H1 (cell line): ENCODE results near the gene HTR6. TPM values are rescaled to one million over a fixed set of nuclear protein-coding genes. Genes with fewer than 3 reads are reported as not detected.

ENCODE experiments used
- CTCF ChIA-PET: fragments of 300-600 bp; sonication (Branson Sonifier 250); formaldehyde crosslinking; loops from one replicate; lab custom pipeline; 2021; ENCODE audit not compliant: partially characterized antibody; lab: Charles Lee
- POLR2A ChIA-PET: fragments of 300-600 bp; sonication (Branson Sonifier 250); formaldehyde crosslinking; loops from one replicate; lab custom pipeline; 2021; ENCODE audit warnings: inconsistent platforms; ENCODE audit not compliant: partially characterized antibody; lab: Charles Lee
- DNase-seq, 2 experiments: peaks; one replicate each; pipeline versions ENCODE4 v3.0.0 to v3.0.0-alpha.2; 2010 to 2022; ENCODE audit warnings: low spot score in 2 of 2, low read depth in 1 of 2, mixed read lengths in 1 of 2
- FAIRE-seq: peaks from 2 replicates; lab custom pipeline; 2011; peaks lifted over from hg19 to GRCh38; lab: Jason Lieb, UNC
- H2AFZ ChIP-seq: 2 replicates; pipeline ENCODE4 v1.8.1; 2012; ENCODE audit warnings: low read length, inconsistent platforms
- H2AK5ac ChIP-seq: 2 replicates; pipeline ENCODE4 v1.6.1; 2013; ENCODE audit warnings: low read depth, low read length
- H2BK120ac ChIP-seq: replicated peaks from 2 replicates; pipeline ENCODE3; 2013; ENCODE audit warnings: low read depth, low read length, inconsistent platforms
- H2BK12ac ChIP-seq: 2 replicates; pipeline ENCODE4 v1.6.1; 2013; ENCODE audit warnings: low read depth, low read length
- H2BK15ac ChIP-seq: 2 replicates; pipeline ENCODE4 v1.6.1; 2013; ENCODE audit warnings: low read length
- H2BK20ac ChIP-seq: 2 replicates; pipeline ENCODE4 v1.6.1; 2013; ENCODE audit warnings: low read length
- H2BK5ac ChIP-seq: 2 replicates; pipeline ENCODE4 v1.6.1; 2013; ENCODE audit warnings: low read depth, low read length
- H3K14ac ChIP-seq: 2 replicates; pipeline ENCODE4 v1.6.1; 2013; ENCODE audit warnings: inconsistent platforms; ENCODE audit not compliant: insufficient read length
- H3K18ac ChIP-seq: 2 replicates; pipeline ENCODE4 v1.6.1; 2013; ENCODE audit warnings: low read length; ENCODE audit errors: extremely low read depth
- H3K23ac ChIP-seq: 2 replicates; pipeline ENCODE4 v1.6.1; 2013; ENCODE audit warnings: inconsistent platforms; ENCODE audit not compliant: insufficient read length
- H3K23me2 ChIP-seq: 2 replicates; pipeline ENCODE4 v1.6.1; 2013; ENCODE audit warnings: low read depth, low read length
- H3K27ac ChIP-seq: 2 replicates; pipeline ENCODE4 v1.6.1; 2011; ENCODE audit warnings: low read depth, low read length, inconsistent platforms
- H3K27me3 ChIP-seq, 4 experiments: replicated peaks in 1 of 4; 1 replicate in 1 of 4; 2 replicates in 3 of 4; pipeline versions ENCODE4 v1.6.1 to v1.8.1; 2011 to 2013; ENCODE audit warnings: low read length in 3 of 4, mild to moderate bottlenecking in 3 of 4, inconsistent platforms in 2 of 4, mixed read lengths in 2 of 4, moderate library complexity in 1 of 4; ENCODE audit not compliant: control insufficient read depth in 3 of 4, insufficient read depth in 3 of 4; ENCODE audit errors: extremely low read depth in 1 of 4
- H3K36me3 ChIP-seq, 4 experiments: 2 replicates each; pipeline versions ENCODE4 v1.6.1 to v1.8.1; 2011 to 2013; ENCODE audit warnings: mild to moderate bottlenecking in 4 of 4, low read length in 3 of 4, moderate library complexity in 2 of 4, control low read depth in 1 of 4, inconsistent platforms in 1 of 4; ENCODE audit not compliant: insufficient read depth in 4 of 4, control insufficient read depth in 2 of 4
- H3K4ac ChIP-seq: replicated peaks from 2 replicates; pipeline ENCODE3; 2013; ENCODE audit warnings: low read length, low read depth, mixed read lengths, inconsistent platforms; ENCODE audit not compliant: insufficient read length
- H3K4me1 ChIP-seq, 4 experiments: replicated peaks in 1 of 4; 1 replicate in 1 of 4; 2 replicates in 3 of 4; pipeline versions ENCODE4 v1.6.1 to v1.8.1; 2011 to 2013; ENCODE audit warnings: low read length in 3 of 4, inconsistent platforms in 2 of 4, mixed read lengths in 1 of 4; ENCODE audit not compliant: insufficient read depth in 4 of 4, control insufficient read depth in 3 of 4
- H3K4me2 ChIP-seq, 2 experiments: 2 replicates each; pipeline versions ENCODE4 v1.6.1 to v1.8.1; 2011 to 2013; ENCODE audit warnings: low read depth in 2 of 2, low read length in 2 of 2, control low read depth in 1 of 2, inconsistent platforms in 1 of 2, mild to moderate bottlenecking in 1 of 2; ENCODE audit not compliant: insufficient read depth in 1 of 2
- H3K4me3 ChIP-seq, 4 experiments: fragments of 200-600, 300-600 bp in 1 of 4; sonication (generic), shearing (Covaris generic), sonication (Bioruptor Twin) in 1 of 4; 2 replicates each; pipeline versions ENCODE4 v1.5.1 to v1.8.1; 2011 to 2016; ENCODE audit warnings: low read length in 4 of 4, low read depth in 3 of 4, control low read depth in 2 of 4, inconsistent platforms in 2 of 4, mild to moderate bottlenecking in 2 of 4, mixed read lengths in 1 of 4, moderate library complexity in 1 of 4; ENCODE audit not compliant: insufficient read depth in 2 of 4; ENCODE audit errors: extremely low read depth in 1 of 4
- H3K56ac ChIP-seq: replicated peaks from 2 replicates; pipeline ENCODE3; 2013; ENCODE audit warnings: low read depth, mild to moderate bottlenecking, mixed read lengths, low read length, inconsistent platforms; ENCODE audit not compliant: insufficient read length
- H3K79me1 ChIP-seq: 2 replicates; pipeline ENCODE4 v1.6.1; 2013; ENCODE audit warnings: low read depth, low read length, control low read depth
- H3K79me2 ChIP-seq, 2 experiments: 2 replicates each; pipeline versions ENCODE4 v1.6.1 to v1.8.1; 2012 to 2013; ENCODE audit warnings: low read length in 2 of 2, mild to moderate bottlenecking in 2 of 2, inconsistent platforms in 1 of 2; ENCODE audit not compliant: insufficient read depth in 2 of 2, control insufficient read depth in 1 of 2
- H3K9ac ChIP-seq, 4 experiments: replicated peaks in 1 of 4; 1 replicate in 1 of 4; 2 replicates in 3 of 4; pipeline versions ENCODE4 v1.6.1 to v1.8.1; 2011 to 2013; ENCODE audit warnings: low read depth in 3 of 4, low read length in 3 of 4, control low read depth in 2 of 4, mild to moderate bottlenecking in 2 of 4, moderate library complexity in 2 of 4, inconsistent platforms in 1 of 4; ENCODE audit errors: extremely low read depth in 1 of 4
- H3K9me3 ChIP-seq, 2 experiments: 2 replicates each; pipeline versions ENCODE4 v1.6.1 to v1.8.1; 2012 to 2013; ENCODE audit warnings: mild to moderate bottlenecking in 2 of 2, moderate library complexity in 2 of 2, control low read depth in 1 of 2, inconsistent platforms in 1 of 2, low read depth in 1 of 2, low read length in 1 of 2, mixed read lengths in 1 of 2; ENCODE audit not compliant: insufficient read depth in 2 of 2
- H4K20me1 ChIP-seq, 2 experiments: replicated peaks in 1 of 2; 2 replicates each; pipeline versions ENCODE3 to v1.8.1; 2011 to 2013; ENCODE audit warnings: inconsistent platforms in 2 of 2, low read length in 2 of 2, mild to moderate bottlenecking in 1 of 2; ENCODE audit not compliant: insufficient read depth in 2 of 2, control insufficient read depth in 1 of 2
- H4K5ac ChIP-seq: 2 replicates; pipeline ENCODE4 v1.6.1; 2013; ENCODE audit warnings: low read length, low read depth, mixed read lengths, inconsistent platforms; ENCODE audit not compliant: insufficient read length
- H4K8ac ChIP-seq: 2 replicates; pipeline ENCODE4 v1.8.0; 2013; ENCODE audit warnings: mild to moderate bottlenecking, moderate library complexity, low read length, inconsistent platforms; ENCODE audit not compliant: insufficient read depth; ENCODE audit errors: extremely low read depth
- H4K91ac ChIP-seq: replicated peaks from 2 replicates; pipeline ENCODE3; 2013; ENCODE audit warnings: low read length, mixed read lengths, inconsistent platforms; ENCODE audit not compliant: insufficient read length
- CBX5 ChIP-seq: fragments of 300-800, 300-1000 bp; sonication (generic); IDR thresholded peaks from 2 replicates; pipeline ENCODE4 v1.7.1; 2016; ENCODE audit warnings: antibody characterized with exemption, low read length, low read depth
- CREB1 ChIP-seq: IDR thresholded peaks from 2 replicates; pipeline ENCODE4 v1.6.1; 2012; ENCODE audit warnings: inconsistent platforms
- EZH2 ChIP-seq: fragments of 200-600 bp; sonication (generic); IDR thresholded peaks from 2 replicates; pipeline ENCODE4 v1.7.1; 2012; ENCODE audit warnings: low read depth, mild to moderate bottlenecking, moderate library complexity, low read length, inconsistent platforms; ENCODE audit not compliant: severe bottlenecking
- FOSL1 ChIP-seq: IDR thresholded peaks from 2 replicates; pipeline ENCODE4 v1.6.1; 2011; ENCODE audit warnings: mild to moderate bottlenecking, low read depth, low read length, moderate library complexity; ENCODE audit not compliant: insufficient read depth
- GTF2F1 ChIP-seq: IDR thresholded peaks from 2 replicates; pipeline ENCODE4 v1.6.1; 2012; ENCODE audit warnings: low read depth, low read length, improper control_type of control experiment, borderline replicate concordance
- JUND ChIP-seq: IDR thresholded peaks from 2 replicates; pipeline ENCODE4 v1.6.1; 2011; ENCODE audit warnings: mild to moderate bottlenecking, improper control_type of control experiment, low read length
- RBBP5 ChIP-seq: IDR thresholded peaks from 2 replicates; pipeline ENCODE4 v1.7.1; 2012; ENCODE audit warnings: low read depth, mild to moderate bottlenecking, inconsistent platforms, low read length, moderate library complexity, borderline replicate concordance
- SAP30 ChIP-seq: fragments of 300-600 bp; sonication (generic); IDR thresholded peaks from 2 replicates; pipeline ENCODE4 v1.7.1; 2012; ENCODE audit warnings: low read length, moderate library complexity, mild to moderate bottlenecking, inconsistent platforms; ENCODE audit not compliant: insufficient read depth, insufficient replicate concordance
- TAF7 ChIP-seq: optimal IDR thresholded peaks from 2 replicates; pipeline ENCODE3; 2011; ENCODE audit warnings: low read depth, mild to moderate bottlenecking, inconsistent platforms, low read length, moderate library complexity, borderline replicate concordance
- WGBS, 2 experiments: shearing (Covaris generic) in 1 of 2; methylation state at CpG; one replicate each; pipeline versions ENCODE4 v1.1.6 to v1.1.7; 2013 to 2015; ENCODE audit warnings: low lambda C conversion rate in 2 of 2, mixed read lengths in 2 of 2, inconsistent platforms in 1 of 2, low coverage in 1 of 2, missing lambda C conversion rate in 1 of 2; ENCODE audit not compliant: insufficient replicate concordance in 2 of 2, insufficient coverage in 1 of 2, insufficient read length in 1 of 2; ENCODE audit errors: extremely low coverage in 1 of 2, missing lambda C conversion rate in 1 of 2; 5-methylcytosine and 5-hydroxymethylcytosine counted together
- polyA plus RNA-seq, 7 experiments: library from polyadenylated mRNA; depleted of rRNA in 3 of 7; stranded (reverse) in 5 of 7; unstranded in 2 of 7; fragments of >200 nt in 5 of 7; fragments of 200-250 nt in 2 of 7; gene quantifications; 1 replicate in 5 of 7; 2 replicates in 1 of 7; 4 replicates in 1 of 7; pipeline versions ENCODE4 v1.2.1 to v1.2.3, GENCODE V29; 2011 to 2013; ENCODE audit warnings: missing spikeins in 2 of 7, mixed read lengths in 2 of 7
- total RNA-seq: library from RNA; stranded (reverse); fragmentation: NEBNext Ultra II Directional; extraction: Animal tissue kit (Norgen Biotek cat#: 25700); gene quantifications from 2 replicates; pipeline ENCODE4 v1.2.1, GENCODE V29; 2021
- TF ChIP-seq, protein P1 (sequence below): IDR thresholded peaks from 2 replicates; pipeline ENCODE4 v1.6.1; 2012; ENCODE audit warnings: inconsistent platforms

HTR6 gene
- total and polyA plus RNA-seq, 2 of the 8 experiments (the other 6 are each of a cell fraction or from before 2014, with no cell fraction given): 0.76 to 0.95 TPM

- no peak overlapping the region; the same call in 1 of the 2 replicates for H2BK5ac ChIP-seq
Observed at GRCh38 chr1:19678493-19678892, 13.8 kb downstream of the HTR6 start.

More at GRCh38 chr1:19678493-19678892, 13.8 kb downstream of the HTR6 start:
- ChIA-PET POLR2A (no interaction called here), CTCF (interaction anchor here (3.5 to 5.2 kb wide), 2 partner anchors 17 to 26 kb away, joined by 19 to 46 read pairs; no protein-coding TSS in a partner anchor)
- Histone ChIP-seq H3K79me1 (no peaks in the 10 kb centered on the region), H3K4ac (no peak overlapping the region), H3K18ac (no peak overlapping the region), H4K5ac (no peak overlapping the region), H3K56ac (no peak overlapping the region), H2BK15ac (no peak overlapping the region), H3K4me3 (no peak overlapping the region), H3K79me2 (no peaks in the 10 kb centered on the region), H3K36me3 (no peaks in the 10 kb centered on the region), H3K27ac (no peak overlapping the region), H3K27me3 (no peaks in the 10 kb centered on the region; a peak in 2 of 7 replicates), H3K14ac (no peak overlapping the region), H4K20me1 (peaks cover 0 to 3% of the 10 kb centered on the region in 2 experiments)
- FAIRE-seq: no peak
- TF ChIP-seq CREB1: no peak
- TF ChIP-seq CBX5: no peak
- TF ChIP-seq JUND: no peak
- TF ChIP-seq EZH2: no peak
- no peak for TF ChIP-seq TAF7
- no peak for TF ChIP-seq FOSL1
- no peak for TF ChIP-seq SAP30
- TF ChIP-seq, protein P1, sequence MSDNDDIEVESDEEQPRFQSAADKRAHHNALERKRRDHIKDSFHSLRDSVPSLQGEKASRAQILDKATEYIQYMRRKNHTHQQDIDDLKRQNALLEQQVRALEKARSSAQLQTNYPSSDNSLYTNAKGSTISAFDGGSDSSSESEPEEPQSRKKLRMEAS: no peak
- no peak for TF ChIP-seq RBBP5
- TF ChIP-seq GTF2F1: no peak
- TF ChIP-seq, all 59 proteins: peak for 0
- H4K8ac ChIP-seq: no peak overlapping the region
- H3K23ac ChIP-seq: no peak overlapping the region
- no peak overlapping the region for H2AFZ ChIP-seq
- no peak for DNase-seq
- H3K4me2 ChIP-seq: no peak overlapping the region
- H2BK120ac ChIP-seq: no peak overlapping the region
- H2AK5ac ChIP-seq: no peak overlapping the region
- H3K9ac ChIP-seq: no peak overlapping the region
- no peaks in the 10 kb centered on the region for H3K9me3 ChIP-seq
- WGBS, 2 experiments: 90% methylated on average over 11 of the region's 11 CpGs; no CpG with 5 or more reads in 1 of the 2 experiments
- no peaks in the 10 kb centered on the region; the same call in 1 of the 2 replicates for H3K23me2 ChIP-seq
- no peak overlapping the region for H2BK12ac ChIP-seq
- peaks cover 0 to 11% (median 3%) of the 10 kb centered on the region in 4 experiments; a peak in 2 of 7 replicates for H3K4me1 ChIP-seq
- no peak overlapping the region for H2BK20ac ChIP-seq
- H4K91ac ChIP-seq: no peak overlapping the region
